ENCODE measurements around the gene STMP1.
"Not testable (repeated sequence)": the region's sequence is repeated elsewhere in the genome, so short reads cannot be mapped to it uniquely, and the experiment has no call there.

STMP1 gene

GRCh38 chr7:135684136-135684535, 21.8 kb downstream of the STMP1 start:
- Histone ChIP-seq H3K9ac (ENCODE audit: low read depth, low read length) (no peak overlapping the region), H3K9me3 (replicated peaks; ENCODE audit: low read length) (no peaks in the 10 kb centered on the region), H3K4me1 (ENCODE audit: control insufficient read depth, insufficient read depth, low read length) (peaks cover 31% of the 10 kb centered on the region), H3K27me3 (ENCODE audit: control insufficient read depth, insufficient read depth, low read length) (no peaks in the 10 kb centered on the region), H3K4me3 (ENCODE audit: low read length) (no peak overlapping the region), H3K4me2 (ENCODE audit: low read length) (peak overlapping the region; percentile 13), H3K36me3 (ENCODE audit: insufficient read depth, low read length) (peaks cover 11% of the 10 kb centered on the region)

- no peaks in the 10 kb centered on the region for H3K27me3 ChIP-seq (ENCODE audit: control insufficient read depth, insufficient read depth, low read length)
- peaks cover 16% of the 10 kb centered on the region for H3K36me3 ChIP-seq (ENCODE audit: insufficient read depth, low read length)
- H3K9ac ChIP-seq (ENCODE audit: low read depth, low read length), result no peak overlapping the region
- H3K9me3 ChIP-seq (replicated peaks; ENCODE audit: low read length), result no peaks in the 10 kb centered on the region
- no peak overlapping the region for H3K4me3 ChIP-seq (ENCODE audit: low read length)
- H3K4me1 ChIP-seq (ENCODE audit: control insufficient read depth, insufficient read depth, low read length), result peaks cover 25% of the 10 kb centered on the region
- no peak overlapping the region for H3K4me2 ChIP-seq (ENCODE audit: low read length)
Measured at GRCh38 chr7:135684699-135685098, 22.4 kb downstream of the STMP1 start.

- Histone ChIP-seq H3K27me3 (ENCODE audit: control insufficient read depth, insufficient read depth, low read length) (no peaks in the 10 kb centered on the region), H3K9me3 (replicated peaks; ENCODE audit: low read length) (no peaks in the 10 kb centered on the region), H3K36me3 (ENCODE audit: insufficient read depth, low read length) (peaks cover 16% of the 10 kb centered on the region), H3K4me3 (ENCODE audit: low read length) (no peak overlapping the region), H3K4me2 (ENCODE audit: low read length) (no peak overlapping the region), H3K4me1 (ENCODE audit: control insufficient read depth, insufficient read depth, low read length) (peaks cover 29% of the 10 kb centered on the region), H3K9ac (ENCODE audit: low read depth, low read length) (no peak overlapping the region)
Measured at GRCh38 chr7:135685306-135686084, 23.2 kb downstream of the STMP1 start.

GRCh38 chr7:135687466-135687865, 25.2 kb downstream of the STMP1 start:
- H3K9ac ChIP-seq (ENCODE audit: low read depth, low read length), result no peak overlapping the region
- H3K4me2 ChIP-seq (ENCODE audit: low read length), result no peak overlapping the region
- peaks cover 43% of the 10 kb centered on the region for H3K4me1 ChIP-seq (ENCODE audit: control insufficient read depth, insufficient read depth, low read length)
- peaks cover 16% of the 10 kb centered on the region for H3K36me3 ChIP-seq (ENCODE audit: insufficient read depth, low read length)
- H3K4me3 ChIP-seq (ENCODE audit: low read length), result no peak overlapping the region
- no peaks in the 10 kb centered on the region for H3K9me3 ChIP-seq (replicated peaks; ENCODE audit: low read length)
- no peaks in the 10 kb centered on the region for H3K27me3 ChIP-seq (ENCODE audit: control insufficient read depth, insufficient read depth, low read length)

GRCh38 chr7:135690566-135690965, 28.3 kb downstream of the STMP1 start:
- Histone ChIP-seq H3K9me3 (replicated peaks; ENCODE audit: low read length) (no peaks in the 10 kb centered on the region), H3K4me3 (ENCODE audit: low read length) (no peak overlapping the region), H3K4me1 (ENCODE audit: control insufficient read depth, insufficient read depth, low read length) (peaks cover 21% of the 10 kb centered on the region), H3K27me3 (ENCODE audit: control insufficient read depth, insufficient read depth, low read length) (no peaks in the 10 kb centered on the region), H3K4me2 (ENCODE audit: low read length) (peak overlapping the region; percentile 22), H3K36me3 (ENCODE audit: insufficient read depth, low read length) (peaks cover 16% of the 10 kb centered on the region), H3K9ac (ENCODE audit: low read depth, low read length) (peak overlapping the region; percentile 33)

- H3K4me3 ChIP-seq (ENCODE audit: low read length), result no peak overlapping the region
- H3K9ac ChIP-seq (ENCODE audit: low read depth, low read length), result no peak overlapping the region
- H3K36me3 ChIP-seq (ENCODE audit: insufficient read depth, low read length), result peaks cover 13% of the 10 kb centered on the region
- no peaks in the 10 kb centered on the region for H3K27me3 ChIP-seq (ENCODE audit: control insufficient read depth, insufficient read depth, low read length)
- peaks cover 19% of the 10 kb centered on the region for H3K4me1 ChIP-seq (ENCODE audit: control insufficient read depth, insufficient read depth, low read length)
- no peak overlapping the region for H3K4me2 ChIP-seq (ENCODE audit: low read length)
- H3K9me3 ChIP-seq (replicated peaks; ENCODE audit: low read length), result no peaks in the 10 kb centered on the region
Measured at GRCh38 chr7:135692055-135692454, 29.7 kb downstream of the STMP1 start.

- H3K36me3 ChIP-seq (ENCODE audit: insufficient read depth, low read length), result peaks cover 13% of the 10 kb centered on the region
- not testable (repeated sequence) for H3K27me3 ChIP-seq (ENCODE audit: control insufficient read depth, insufficient read depth, low read length); H3K4me2 ChIP-seq (ENCODE audit: low read length); H3K9me3 ChIP-seq (replicated peaks; ENCODE audit: low read length); H3K4me3 ChIP-seq (ENCODE audit: low read length); H3K9ac ChIP-seq (ENCODE audit: low read depth, low read length)
- peaks cover 19% of the 10 kb centered on the region for H3K4me1 ChIP-seq (ENCODE audit: control insufficient read depth, insufficient read depth, low read length)
Measured at GRCh38 chr7:135692606-135693005, 30.3 kb downstream of the STMP1 start.

- no peak overlapping the region for H3K9ac ChIP-seq (ENCODE audit: low read depth, low read length)
- H3K4me2 ChIP-seq (ENCODE audit: low read length), result no peak overlapping the region
- H3K27me3 ChIP-seq (ENCODE audit: control insufficient read depth, insufficient read depth, low read length), result no peaks in the 10 kb centered on the region
- no peak overlapping the region for H3K4me3 ChIP-seq (ENCODE audit: low read length)
- H3K4me1 ChIP-seq (ENCODE audit: control insufficient read depth, insufficient read depth, low read length), result peaks cover 19% of the 10 kb centered on the region
- peaks cover 13% of the 10 kb centered on the region for H3K36me3 ChIP-seq (ENCODE audit: insufficient read depth, low read length)
- H3K9me3 ChIP-seq (replicated peaks; ENCODE audit: low read length), result no peaks in the 10 kb centered on the region
Measured at GRCh38 chr7:135693558-135693957, 31.2 kb downstream of the STMP1 start.

GRCh38 chr7:135697276-135698049, 35.1 kb downstream of the STMP1 start:
- no peak overlapping the region for H3K4me3 ChIP-seq (ENCODE audit: low read length)
- no peak overlapping the region for H3K4me2 ChIP-seq (ENCODE audit: low read length)

GRCh38 chr7:135704074-135704473, 41.8 kb downstream of the STMP1 start:
- H3K36me3 ChIP-seq (ENCODE audit: insufficient read depth, low read length), result no peaks in the 10 kb centered on the region
- H3K27me3 ChIP-seq (ENCODE audit: control insufficient read depth, insufficient read depth, low read length), result no peaks in the 10 kb centered on the region
- H3K4me3 ChIP-seq (ENCODE audit: low read length), result no peak overlapping the region
- no peaks in the 10 kb centered on the region for H3K9me3 ChIP-seq (replicated peaks; ENCODE audit: low read length)
- no peak overlapping the region for H3K4me2 ChIP-seq (ENCODE audit: low read length)
- H3K9ac ChIP-seq (ENCODE audit: low read depth, low read length), result no peak overlapping the region
- H3K4me1 ChIP-seq (ENCODE audit: control insufficient read depth, insufficient read depth, low read length), result no peaks in the 10 kb centered on the region

More at GRCh38 chr7:135697276-135698049, 35.1 kb downstream of the STMP1 start:
- peaks cover under 1% of the 10 kb centered on the region for H3K4me1 ChIP-seq (ENCODE audit: control insufficient read depth, insufficient read depth, low read length)
- no peak overlapping the region for H3K9ac ChIP-seq (ENCODE audit: low read depth, low read length)
- no peaks in the 10 kb centered on the region for H3K36me3 ChIP-seq (ENCODE audit: insufficient read depth, low read length)
- no peaks in the 10 kb centered on the region for H3K27me3 ChIP-seq (ENCODE audit: control insufficient read depth, insufficient read depth, low read length)
- no peaks in the 10 kb centered on the region for H3K9me3 ChIP-seq (replicated peaks; ENCODE audit: low read length)

- H3K4me2 ChIP-seq (ENCODE audit: low read length), result no peak overlapping the region
- H3K4me1 ChIP-seq (ENCODE audit: control insufficient read depth, insufficient read depth, low read length), result no peaks in the 10 kb centered on the region
- H3K9ac ChIP-seq (ENCODE audit: low read depth, low read length), result no peak overlapping the region
- no peaks in the 10 kb centered on the region for H3K9me3 ChIP-seq (replicated peaks; ENCODE audit: low read length)
- H3K27me3 ChIP-seq (ENCODE audit: control insufficient read depth, insufficient read depth, low read length), result no peaks in the 10 kb centered on the region
- H3K36me3 ChIP-seq (ENCODE audit: insufficient read depth, low read length), result no peaks in the 10 kb centered on the region
- H3K4me3 ChIP-seq (ENCODE audit: low read length), result no peak overlapping the region
Measured at GRCh38 chr7:135704698-135705097, 42.4 kb downstream of the STMP1 start.
